ENCODE results near the gene COL4A6.

GRCh38 chrX:108316456-108316855 is 121.8 kb downstream of the COL4A6 start:
- TF ChIP-seq, protein P1, sequence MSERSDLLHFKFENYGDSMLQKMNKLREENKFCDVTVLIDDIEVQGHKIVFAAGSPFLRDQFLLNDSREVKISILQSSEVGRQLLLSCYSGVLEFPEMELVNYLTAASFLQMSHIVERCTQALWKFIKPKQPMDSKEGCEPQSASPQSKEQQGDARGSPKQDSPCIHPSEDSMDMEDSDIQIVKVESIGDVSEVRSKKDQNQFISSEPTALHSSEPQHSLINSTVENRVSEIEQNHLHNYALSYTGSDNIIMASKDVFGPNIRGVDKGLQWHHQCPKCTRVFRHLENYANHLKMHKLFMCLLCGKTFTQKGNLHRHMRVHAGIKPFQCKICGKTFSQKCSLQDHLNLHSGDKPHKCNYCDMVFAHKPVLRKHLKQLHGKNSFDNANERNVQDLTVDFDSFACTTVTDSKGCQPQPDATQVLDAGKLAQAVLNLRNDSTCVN (tag by site-specific recombination; optimal IDR thresholded peaks at IDR 0.05), result no peak
- TF ChIP-seq, protein P2, sequence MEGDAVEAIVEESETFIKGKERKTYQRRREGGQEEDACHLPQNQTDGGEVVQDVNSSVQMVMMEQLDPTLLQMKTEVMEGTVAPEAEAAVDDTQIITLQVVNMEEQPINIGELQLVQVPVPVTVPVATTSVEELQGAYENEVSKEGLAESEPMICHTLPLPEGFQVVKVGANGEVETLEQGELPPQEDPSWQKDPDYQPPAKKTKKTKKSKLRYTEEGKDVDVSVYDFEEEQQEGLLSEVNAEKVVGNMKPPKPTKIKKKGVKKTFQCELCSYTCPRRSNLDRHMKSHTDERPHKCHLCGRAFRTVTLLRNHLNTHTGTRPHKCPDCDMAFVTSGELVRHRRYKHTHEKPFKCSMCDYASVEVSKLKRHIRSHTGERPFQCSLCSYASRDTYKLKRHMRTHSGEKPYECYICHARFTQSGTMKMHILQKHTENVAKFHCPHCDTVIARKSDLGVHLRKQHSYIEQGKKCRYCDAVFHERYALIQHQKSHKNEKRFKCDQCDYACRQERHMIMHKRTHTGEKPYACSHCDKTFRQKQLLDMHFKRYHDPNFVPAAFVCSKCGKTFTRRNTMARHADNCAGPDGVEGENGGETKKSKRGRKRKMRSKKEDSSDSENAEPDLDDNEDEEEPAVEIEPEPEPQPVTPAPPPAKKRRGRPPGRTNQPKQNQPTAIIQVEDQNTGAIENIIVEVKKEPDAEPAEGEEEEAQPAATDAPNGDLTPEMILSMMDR (tag by site-specific recombination; IDR thresholded peaks at IDR 0.05), result no peak
- TF ChIP-seq TCF7L2 (IDR thresholded peaks at IDR 0.05; ENCODE audit: borderline replicate concordance, low read depth, low read length) (no peak), ZNF701 (tag by site-specific recombination; IDR thresholded peaks at IDR 0.05) (no peak)
